Adipocyte (in vitro differentiated cells): Measurements from ENCODE around the gene AATK.

Source experiments
- DNase-seq: peaks from one replicate; pipeline ENCODE4 v3.0.0-alpha.2; 2015; ENCODE audit warnings: low read depth
- H3K27me3 ChIP-seq: replicated peaks from 2 replicates; pipeline ENCODE4 v1.7.0; 2013; ENCODE audit warnings: mild to moderate bottlenecking, low read length, moderate library complexity; ENCODE audit not compliant: control insufficient read depth, insufficient read depth
- H3K36me3 ChIP-seq: 2 replicates; pipeline ENCODE4 v1.7.0; 2013; ENCODE audit warnings: low read length, mild to moderate bottlenecking, moderate library complexity; ENCODE audit not compliant: control insufficient read depth, insufficient read depth, severe bottlenecking
- H3K4me1 ChIP-seq: 2 replicates; pipeline ENCODE4 v1.7.0; 2013; ENCODE audit warnings: mild to moderate bottlenecking, low read length, moderate library complexity; ENCODE audit not compliant: control insufficient read depth, insufficient read depth
- H3K4me3 ChIP-seq: 2 replicates; pipeline ENCODE4 v1.7.0; 2013; ENCODE audit warnings: mild to moderate bottlenecking, low read length, moderate library complexity
- H3K9ac ChIP-seq: 2 replicates; pipeline ENCODE4 v1.7.0; 2013; ENCODE audit warnings: mild to moderate bottlenecking, low read length, moderate library complexity
- H3K9me3 ChIP-seq: 2 replicates; pipeline ENCODE4 v1.7.0; 2013; ENCODE audit warnings: mild to moderate bottlenecking, low read length, moderate library complexity; ENCODE audit not compliant: control insufficient read depth

AATK gene

GRCh38 chr17:81129289-81129688 is 36.7 kb downstream of the AATK start:
- H3K27me3 ChIP-seq = peaks cover 6% of the 10 kb centered on the region
- no peaks in the 10 kb centered on the region for H3K9me3 ChIP-seq
- H3K4me1 ChIP-seq = no peaks in the 10 kb centered on the region
- no peaks in the 10 kb centered on the region for H3K36me3 ChIP-seq
- no peak overlapping the region for H3K4me3 ChIP-seq
- no peak for DNase-seq
- H3K9ac ChIP-seq = no peak overlapping the region

DNA sequence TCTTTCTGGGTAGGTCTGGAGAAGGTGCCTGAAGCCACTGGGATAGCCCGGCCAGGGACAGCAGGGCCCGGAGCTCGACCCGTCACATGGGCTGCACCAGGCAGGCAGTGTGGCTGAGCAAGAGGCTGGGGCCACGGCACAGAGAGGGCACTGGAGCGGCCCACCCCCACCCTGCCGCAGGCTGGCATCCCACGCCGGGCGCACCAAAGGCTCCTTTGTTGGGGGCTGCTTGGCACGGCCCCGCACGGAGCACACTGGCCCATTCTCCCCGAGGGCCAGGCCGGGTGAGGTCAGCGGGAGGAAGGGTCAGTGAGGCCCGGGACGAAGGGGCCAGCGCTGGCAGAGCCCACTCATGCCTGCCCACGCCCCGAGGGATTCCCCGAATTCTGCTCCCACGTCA is 37.2 kb downstream of the AATK start:
- DNase-seq = no peak
- Histone ChIP-seq H3K9ac (no peak overlapping the region), H3K4me1 (no peaks in the 10 kb centered on the region), H3K27me3 (peaks cover 3% of the 10 kb centered on the region), H3K36me3 (no peaks in the 10 kb centered on the region), H3K9me3 (no peaks in the 10 kb centered on the region), H3K4me3 (no peak overlapping the region)

DNA sequence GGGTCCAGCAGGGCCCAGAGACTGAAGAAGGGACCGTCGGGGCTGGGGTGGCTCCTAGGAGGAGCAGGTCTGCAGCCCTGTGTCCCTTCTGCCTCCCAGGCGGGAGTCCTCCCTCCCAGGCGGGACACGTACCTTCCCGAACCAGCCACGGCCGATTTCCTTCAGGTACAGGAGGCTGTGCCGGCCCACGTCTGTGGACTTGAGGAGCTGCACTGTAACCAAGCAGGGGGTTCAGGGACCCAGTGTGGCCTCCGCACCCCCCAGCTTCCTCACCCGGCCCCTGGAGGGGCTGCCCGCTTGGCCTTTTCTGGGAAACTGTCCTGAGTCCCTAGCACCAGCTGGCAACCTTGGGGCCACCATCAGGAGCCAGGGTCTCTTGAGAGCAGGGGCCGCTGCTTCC is 37.7 kb downstream of the AATK start:
- H3K9me3 ChIP-seq = no peaks in the 10 kb centered on the region
- DNase-seq = no peak
- H3K4me1 ChIP-seq = no peaks in the 10 kb centered on the region
- no peak overlapping the region for H3K9ac ChIP-seq
- no peaks in the 10 kb centered on the region for H3K36me3 ChIP-seq
- no peak overlapping the region for H3K4me3 ChIP-seq
- peaks cover 4% of the 10 kb centered on the region for H3K27me3 ChIP-seq

DNA sequence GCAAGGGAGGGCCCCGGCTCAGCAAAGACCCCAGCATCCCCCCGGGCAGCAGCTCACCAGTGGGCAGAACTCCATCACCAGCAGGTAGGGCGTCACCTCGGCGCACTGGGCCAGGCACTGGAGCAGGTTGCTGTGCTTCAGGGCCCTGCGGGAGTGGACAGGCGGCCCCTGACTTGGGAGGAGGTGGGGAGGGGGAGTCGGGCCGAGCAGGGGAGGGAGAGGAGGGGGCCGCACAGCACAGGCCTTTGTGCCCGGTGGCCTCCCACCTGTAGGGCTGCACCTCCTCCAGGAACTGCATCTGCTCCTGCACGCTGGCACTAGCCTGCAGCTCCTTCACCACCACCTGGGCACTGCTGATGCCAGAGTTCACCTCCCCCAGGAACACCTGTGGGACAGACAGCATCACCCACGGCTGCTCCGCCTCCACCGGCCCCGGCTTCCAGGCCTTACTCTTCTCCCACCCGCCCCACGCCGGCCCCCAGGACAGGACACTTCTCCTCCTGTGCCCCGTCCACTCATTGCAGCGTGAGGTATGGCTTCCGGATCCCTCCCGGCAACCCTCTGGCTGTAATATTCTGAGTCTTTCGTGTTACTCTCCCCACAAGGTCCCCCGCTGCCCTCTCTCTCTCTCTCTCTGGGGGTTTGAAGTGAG is 38.4 kb downstream of the AATK start:
- no peaks in the 10 kb centered on the region for H3K36me3 ChIP-seq
- H3K27me3 ChIP-seq = peaks cover 11% of the 10 kb centered on the region
- no peak overlapping the region for H3K9ac ChIP-seq
- H3K9me3 ChIP-seq = no peaks in the 10 kb centered on the region
- H3K4me3 ChIP-seq = no peak overlapping the region
- no peaks in the 10 kb centered on the region for H3K4me1 ChIP-seq
- no peak for DNase-seq

DNA sequence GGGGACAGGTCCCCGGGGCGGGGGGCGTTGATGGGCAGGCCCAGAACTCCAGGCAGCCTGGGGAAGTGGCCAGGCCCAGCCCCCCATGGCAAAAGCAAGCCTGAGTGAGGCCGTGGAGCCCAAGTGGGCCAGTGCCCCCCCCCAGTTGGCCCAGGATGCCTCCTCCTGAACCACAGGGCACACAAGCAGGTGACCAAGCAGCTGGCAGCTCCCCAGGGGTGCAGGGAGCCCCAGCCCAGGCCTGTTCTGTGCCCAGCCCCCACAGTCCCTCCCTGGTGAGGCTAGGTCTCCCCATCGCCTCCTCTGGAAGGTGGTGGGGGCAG is 38.9 kb downstream of the AATK start:
- no peak overlapping the region for H3K4me3 ChIP-seq
- no peaks in the 10 kb centered on the region for H3K4me1 ChIP-seq
- peaks cover 13% of the 10 kb centered on the region for H3K27me3 ChIP-seq
- no peak overlapping the region for H3K9ac ChIP-seq
- no peaks in the 10 kb centered on the region for H3K9me3 ChIP-seq
- H3K36me3 ChIP-seq = no peaks in the 10 kb centered on the region
- no peak for DNase-seq

- Histone ChIP-seq H3K9me3 (no peaks in the 10 kb centered on the region), H3K4me3 (no peak overlapping the region), H3K4me1 (no peaks in the 10 kb centered on the region), H3K36me3 (no peaks in the 10 kb centered on the region), H3K9ac (no peak overlapping the region), H3K27me3 (peaks cover 13% of the 10 kb centered on the region)
- DNase-seq = no peak
Measured at GRCh38 chr17:81126281-81127132, 39.5 kb downstream of the AATK start.

DNA sequence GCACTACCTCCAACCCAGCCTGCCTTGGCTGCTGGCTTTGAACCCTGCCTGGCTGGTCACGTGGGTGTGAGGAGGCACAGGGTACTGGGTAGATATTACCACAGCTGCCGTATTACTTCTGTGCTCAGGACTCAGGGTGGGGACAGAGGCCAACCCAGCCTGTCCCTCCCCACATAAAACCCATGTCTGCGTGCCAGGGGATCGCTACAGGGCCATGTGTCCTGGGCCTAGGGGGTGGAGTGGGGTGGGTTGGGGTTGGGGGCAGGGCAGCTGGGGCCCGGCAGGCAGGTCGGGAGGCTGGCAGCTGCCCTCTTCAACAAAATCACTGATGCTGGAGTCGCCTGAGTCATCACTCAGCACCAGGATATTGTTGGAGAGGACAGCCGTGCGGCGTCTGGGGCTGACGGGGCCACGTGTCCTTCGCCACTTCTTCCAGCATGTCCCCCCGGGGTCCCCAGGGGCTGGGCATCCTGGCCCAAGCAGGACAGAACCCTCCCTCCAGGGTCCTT is 40.4 kb downstream of the AATK start:
- DNase-seq = no peak
- Histone ChIP-seq H3K9ac (no peak overlapping the region), H3K4me1 (no peaks in the 10 kb centered on the region)

GRCh38 chr17:81124377-81124776 is 41.6 kb downstream of the AATK start:
- H3K27me3 ChIP-seq = peaks cover 13% of the 10 kb centered on the region
- DNase-seq = no peak
- no peak overlapping the region for H3K9ac ChIP-seq
- H3K36me3 ChIP-seq = no peaks in the 10 kb centered on the region
- H3K4me3 ChIP-seq = no peak overlapping the region
- peaks cover under 1% of the 10 kb centered on the region for H3K4me1 ChIP-seq
- H3K9me3 ChIP-seq = no peaks in the 10 kb centered on the region

More for the DNA sequence above, 40.4 kb downstream of the AATK start:
- H3K9me3 ChIP-seq = no peaks in the 10 kb centered on the region
- H3K27me3 ChIP-seq = peaks cover 13% of the 10 kb centered on the region
- no peak overlapping the region for H3K4me3 ChIP-seq
- no peaks in the 10 kb centered on the region for H3K36me3 ChIP-seq

DNA sequence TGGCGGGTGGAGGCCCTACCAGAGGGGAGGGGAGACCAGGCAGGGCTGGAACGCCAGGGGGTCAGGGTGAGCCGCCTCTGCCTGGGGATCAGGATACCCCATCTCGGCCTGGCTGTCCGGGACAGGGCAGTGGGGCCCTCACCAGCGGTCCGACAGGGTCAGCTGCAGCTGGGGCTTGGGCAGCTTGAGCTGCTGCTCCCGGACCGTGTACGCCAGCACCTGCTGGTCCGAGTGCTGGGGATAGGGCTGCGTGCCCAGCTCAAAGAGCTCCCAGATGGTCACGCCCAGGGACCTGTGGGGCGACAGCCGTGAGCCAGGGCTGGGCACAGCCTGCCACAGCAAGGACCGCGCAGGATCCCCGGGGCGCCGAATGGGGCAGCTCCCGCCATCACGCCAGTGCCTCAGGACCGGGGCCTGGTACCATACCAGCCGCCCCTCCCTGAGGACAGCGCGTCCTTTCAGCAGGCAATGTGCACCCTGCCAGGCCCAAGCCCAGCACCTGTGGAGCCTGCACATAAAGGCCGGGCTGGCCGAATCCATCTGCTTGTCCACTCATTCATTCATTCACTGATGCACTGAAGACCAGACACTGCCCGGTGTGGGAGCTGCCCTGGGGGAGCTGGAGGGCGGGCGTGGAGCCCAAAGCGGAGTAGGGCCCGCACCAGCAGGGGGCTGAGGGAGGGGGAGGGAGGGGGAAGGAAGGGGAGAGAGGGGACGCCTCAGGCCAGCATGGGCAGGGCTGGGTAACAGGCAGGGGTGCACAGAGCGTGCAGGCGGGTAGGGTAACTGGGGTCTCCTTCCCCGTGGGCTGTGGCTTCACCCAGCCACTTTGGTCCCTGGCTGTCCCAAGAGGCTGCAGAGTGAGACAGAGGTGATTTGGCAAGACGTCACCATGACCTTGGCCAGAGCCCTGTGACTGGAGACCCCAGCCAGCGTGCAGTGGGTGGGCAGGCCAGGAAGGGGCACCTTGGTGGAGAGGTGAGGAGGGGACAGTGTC is 42.7 kb downstream of the AATK start:
- H3K4me3 ChIP-seq = no peak overlapping the region
- H3K9me3 ChIP-seq = no peaks in the 10 kb centered on the region
- H3K36me3 ChIP-seq = no peaks in the 10 kb centered on the region
- no peak for DNase-seq
- H3K4me1 ChIP-seq = peaks cover 3% of the 10 kb centered on the region
- H3K9ac ChIP-seq = no peak overlapping the region
- peaks cover 13% of the 10 kb centered on the region for H3K27me3 ChIP-seq

DNA sequence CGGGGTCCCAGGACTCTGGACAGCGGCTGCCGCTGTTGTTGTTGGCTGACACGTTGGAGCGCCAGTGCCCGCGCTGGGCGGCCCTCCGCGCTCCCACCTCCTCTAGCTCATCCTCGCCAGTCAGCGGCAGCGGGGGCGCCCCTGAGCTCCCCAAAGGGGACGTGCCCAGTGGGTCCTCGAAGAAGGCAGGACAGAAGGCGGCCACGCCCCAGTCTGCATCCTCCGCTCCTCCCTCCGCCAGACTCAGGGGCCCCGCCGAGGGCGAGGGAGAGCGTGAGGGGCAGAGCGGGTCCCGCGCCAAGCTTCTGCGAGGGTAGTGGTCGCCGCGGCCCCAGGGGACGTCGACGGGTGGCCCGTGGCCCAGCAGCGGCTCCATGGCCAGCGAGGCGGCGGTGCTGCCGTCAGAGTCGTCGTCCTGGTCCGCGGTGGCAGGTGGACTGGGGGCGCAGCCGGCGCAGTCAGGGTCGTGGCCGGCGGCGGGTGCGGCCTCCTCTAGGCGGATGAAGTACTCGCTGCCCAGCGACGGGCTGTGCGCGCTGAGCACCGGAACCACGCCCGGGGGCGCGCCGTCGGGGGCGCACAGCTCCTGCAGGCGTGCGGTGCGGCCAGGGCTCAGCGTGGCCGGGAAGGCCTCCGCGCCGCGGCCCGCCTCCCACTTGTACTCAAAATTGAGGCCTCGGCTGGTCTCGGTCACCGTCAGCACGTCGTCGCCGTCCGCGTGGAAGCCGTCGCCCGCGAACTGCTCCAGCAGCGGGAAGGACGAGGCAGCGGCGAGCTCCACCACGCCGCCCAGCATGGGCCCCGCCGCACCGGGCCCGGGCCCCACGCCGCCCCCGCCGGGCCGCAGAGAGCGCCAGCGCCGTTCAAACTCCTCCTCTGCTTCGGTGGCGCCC is 43.9 kb downstream of the AATK start:
- DNase-seq = no peak

More for the DNA sequence above, 43.9 kb downstream of the AATK start:
- Histone ChIP-seq H3K27me3 (peaks cover 13% of the 10 kb centered on the region), H3K36me3 (no peaks in the 10 kb centered on the region), H3K9ac (no peak overlapping the region), H3K4me3 (no peak overlapping the region), H3K4me1 (peaks cover 3% of the 10 kb centered on the region), H3K9me3 (no peaks in the 10 kb centered on the region)
